Measurements from ENCODE around the gene SELENBP1. TPM values are rescaled to one million over a fixed set of nuclear protein-coding genes. Genes with fewer than 3 reads are reported as not detected.
"Not testable (repeated sequence)": the region's sequence is repeated elsewhere in the genome, so short reads cannot be mapped to it uniquely, and the experiment has no call there.

The SELENBP1 gene
- total RNA-seq, 1 donor from 2014 or later: 10.2 TPM

GRCh38 chr1:151402764-151403163, 30.3 kb upstream of the SELENBP1 start:
- H3K9me3 Mint-ChIP-seq (ENCODE audit: unreplicated experiment): no peaks in the 10 kb centered on the region
- H3K4me3 Mint-ChIP-seq (ENCODE audit: unreplicated experiment): no peak overlapping the region
- H3K27me3 Mint-ChIP-seq (ENCODE audit: unreplicated experiment): no peaks in the 10 kb centered on the region
- peaks cover 18% of the 10 kb centered on the region for H3K4me1 Mint-ChIP-seq (ENCODE audit: unreplicated experiment)
- TF ChIP-seq CTCF (IDR thresholded peaks at IDR 0.05): no peak
- no peak for DNase-seq (ENCODE audit: extremely low spot score, unreplicated experiment)
- peaks cover 52% of the 10 kb centered on the region for H3K36me3 Mint-ChIP-seq (ENCODE audit: unreplicated experiment)
- H3K27ac Mint-ChIP-seq (ENCODE audit: unreplicated experiment): no peak overlapping the region

GRCh38 chr1:151401860-151402259, 29.4 kb upstream of the SELENBP1 start:
- Mint-ChIP-seq H3K9me3 (ENCODE audit: unreplicated experiment) (no peaks in the 10 kb centered on the region), H3K4me1 (ENCODE audit: unreplicated experiment) (peaks cover 18% of the 10 kb centered on the region), H3K27ac (ENCODE audit: unreplicated experiment) (peak overlapping the region; percentile 27), H3K36me3 (ENCODE audit: unreplicated experiment) (peaks cover 45% of the 10 kb centered on the region), H3K27me3 (ENCODE audit: unreplicated experiment) (no peaks in the 10 kb centered on the region), H3K4me3 (ENCODE audit: unreplicated experiment) (peak overlapping the region; percentile 44)
- DNase-seq (ENCODE audit: extremely low spot score, unreplicated experiment): no peak
- TF ChIP-seq CTCF (IDR thresholded peaks at IDR 0.05): no peak

GRCh38 chr1:151401125-151401788, 28.8 kb upstream of the SELENBP1 start:
- Mint-ChIP-seq H3K9me3 (ENCODE audit: unreplicated experiment) (no peaks in the 10 kb centered on the region), H3K4me1 (ENCODE audit: unreplicated experiment) (peaks cover 18% of the 10 kb centered on the region), H3K4me3 (ENCODE audit: unreplicated experiment) (peak overlapping the region; percentile 89), H3K36me3 (ENCODE audit: unreplicated experiment) (peaks cover 43% of the 10 kb centered on the region), H3K27me3 (ENCODE audit: unreplicated experiment) (no peaks in the 10 kb centered on the region), H3K27ac (ENCODE audit: unreplicated experiment) (peak overlapping the region; percentile 99)
- no peak for DNase-seq (ENCODE audit: extremely low spot score, unreplicated experiment)
- TF ChIP-seq CTCF (IDR thresholded peaks at IDR 0.05): no peak

- H3K27ac Mint-ChIP-seq (ENCODE audit: unreplicated experiment): peak within 1 kb of the TSS; percentile 99
- peaks cover 2% of the 10 kb centered on the region for H3K9me3 Mint-ChIP-seq (ENCODE audit: unreplicated experiment)
- peak within 1 kb of the TSS; percentile 89 for H3K4me3 Mint-ChIP-seq (ENCODE audit: unreplicated experiment)
- peaks cover 18% of the 10 kb centered on the region for H3K4me1 Mint-ChIP-seq (ENCODE audit: unreplicated experiment)
- peak; percentile 89 for DNase-seq (ENCODE audit: extremely low spot score, unreplicated experiment)
- TF ChIP-seq CTCF (IDR thresholded peaks at IDR 0.05): peak; percentile 38
- H3K27me3 Mint-ChIP-seq (ENCODE audit: unreplicated experiment): no peaks in the 10 kb centered on the region
- H3K36me3 Mint-ChIP-seq (ENCODE audit: unreplicated experiment): peaks cover 35% of the 10 kb centered on the region
Measured at GRCh38 chr1:151399324-151400171, 27.0 kb upstream of the SELENBP1 start, which contains the start of gene PSMB4. Gene PSMB4, plus strand, starts transcription at chr1:151399573. Its CDS starts 15 bp downstream, at chr1:151399588.

GRCh38 chr1:151396265-151396664, 23.8 kb upstream of the SELENBP1 start:
- Mint-ChIP-seq H3K36me3 (ENCODE audit: unreplicated experiment) (peaks cover 10% of the 10 kb centered on the region), H3K4me1 (ENCODE audit: unreplicated experiment) (peaks cover 11% of the 10 kb centered on the region)
- not testable (repeated sequence) for H3K27me3 Mint-ChIP-seq (ENCODE audit: unreplicated experiment); H3K9me3 Mint-ChIP-seq (ENCODE audit: unreplicated experiment); DNase-seq (ENCODE audit: extremely low spot score, unreplicated experiment); H3K27ac Mint-ChIP-seq (ENCODE audit: unreplicated experiment); H3K4me3 Mint-ChIP-seq (ENCODE audit: unreplicated experiment)

All from osteocyte (in vitro differentiated cells).